GM18519 (cell line): ENCODE results near the gene WAPL.

Experiments
- ATAC-seq: cut with Tn5 transposase; IDR thresholded peaks from one replicate; pipeline ENCODE4 v1.9.1; 2021; ENCODE audit warnings: mild to moderate bottlenecking, moderate library complexity; ENCODE audit not compliant: unreplicated experiment, low FRiP score

The WAPL gene

DNA sequence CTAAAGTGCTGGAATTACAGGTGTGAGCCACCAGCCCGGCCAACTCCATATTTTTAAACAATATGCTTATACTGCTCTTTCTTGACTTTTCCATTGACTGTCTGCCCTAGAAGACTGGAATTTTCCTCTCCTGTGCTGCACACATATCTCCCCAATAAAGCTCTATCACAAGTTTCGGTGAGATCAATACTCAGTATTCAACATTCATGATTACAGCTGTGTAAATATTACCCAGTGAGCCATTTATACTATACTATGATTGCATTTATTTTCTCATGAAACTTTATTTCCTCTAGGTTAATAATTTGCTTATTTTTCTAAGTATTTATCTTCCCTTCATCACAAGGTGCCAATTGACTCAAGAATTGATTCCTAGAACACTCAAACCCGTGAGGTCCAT lies 106.5 kb downstream of the WAPL start:
- no peak for ATAC-seq

DNA sequence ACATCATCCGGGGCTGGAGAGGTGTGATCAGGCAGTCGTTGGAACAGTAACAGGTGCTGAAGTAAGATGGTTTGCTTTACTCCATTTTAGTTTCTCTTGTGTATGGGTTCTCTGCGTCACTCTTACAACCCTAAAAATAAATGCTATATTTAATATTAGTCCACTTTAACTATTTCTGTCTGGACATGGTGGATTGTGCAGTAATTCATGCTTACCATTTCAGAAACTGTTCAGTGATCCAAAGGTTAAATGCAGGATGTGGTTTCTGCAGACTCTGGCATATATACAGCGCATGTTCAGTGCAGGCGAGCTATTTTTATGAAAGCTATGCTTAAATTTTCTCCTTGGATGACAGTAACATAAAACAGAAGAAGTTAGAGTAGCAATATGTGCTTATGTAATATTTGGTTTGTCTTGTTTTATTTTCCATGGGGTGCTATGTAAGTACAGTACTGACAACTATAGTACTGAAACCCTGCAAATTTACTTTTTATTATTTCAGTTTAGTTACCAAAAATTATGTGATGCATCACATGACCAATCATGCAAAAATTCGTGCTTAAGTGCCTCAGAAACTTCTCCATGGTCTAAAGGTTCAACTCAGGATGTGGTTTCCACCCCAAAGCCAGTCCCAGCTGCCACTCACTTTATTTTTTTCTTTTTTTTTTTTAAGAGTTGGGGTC lies 108.4 kb downstream of the WAPL start:
- peak; percentile 73 for ATAC-seq

DNA sequence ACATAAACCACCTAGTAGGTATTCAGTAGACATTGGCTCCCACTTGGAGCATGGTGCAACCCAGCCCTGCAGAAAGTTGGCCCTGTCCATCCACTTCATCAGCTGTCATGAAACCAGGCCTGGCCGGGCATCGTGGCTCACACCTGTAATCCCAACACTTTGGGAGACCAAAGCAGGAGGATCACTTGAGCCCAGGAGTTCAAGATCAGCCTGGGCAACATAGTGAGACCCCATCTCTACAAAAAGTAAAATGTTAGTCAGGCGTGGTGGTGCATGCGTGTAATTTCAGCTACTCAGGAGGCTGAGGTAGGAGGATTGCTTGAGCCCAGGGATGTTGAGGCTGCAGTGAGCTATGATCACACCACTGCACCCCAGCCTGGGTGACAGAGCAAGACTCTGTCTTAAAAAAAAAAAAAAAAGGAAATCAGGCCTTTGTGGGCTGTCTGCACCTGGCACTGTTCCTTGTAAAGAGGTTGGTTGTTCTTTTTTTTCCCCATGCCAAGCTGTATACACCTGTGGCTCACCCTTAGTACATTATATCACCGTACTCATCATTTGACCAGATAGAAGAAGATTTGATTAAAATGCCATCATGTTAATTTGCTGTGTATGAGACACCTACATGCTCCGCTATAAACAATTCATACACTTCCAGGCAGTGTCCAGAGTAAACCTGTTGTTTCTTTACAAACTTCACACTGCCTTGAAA lies 109.6 kb downstream of the WAPL start:
- no peak for ATAC-seq

- ATAC-seq = peak; percentile 54
Observed at GRCh38 chr10:86411281-86411841, 110.2 kb downstream of the WAPL start.

- ATAC-seq = no peak
Observed at GRCh38 chr10:86410542-86411124, 111.0 kb downstream of the WAPL start.

DNA sequence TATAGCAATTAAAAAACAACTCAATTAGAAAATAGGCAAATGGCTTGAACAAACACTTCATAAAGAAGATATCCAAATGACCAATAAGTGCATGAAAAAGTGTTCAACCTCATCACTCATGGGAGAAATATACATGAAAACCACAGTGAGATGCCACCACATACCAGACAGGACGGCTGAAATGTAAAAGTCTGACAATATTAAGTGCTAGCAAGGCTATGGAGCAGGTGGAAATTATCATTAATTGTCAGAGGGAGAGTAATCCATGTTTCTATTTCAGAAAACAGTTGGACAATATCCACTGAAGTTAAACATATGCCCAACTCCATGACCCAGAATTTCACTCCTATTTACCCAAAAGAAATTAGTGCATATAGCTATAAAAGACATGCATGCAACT lies 112.4 kb downstream of the WAPL start:
- ATAC-seq = no peak

DNA sequence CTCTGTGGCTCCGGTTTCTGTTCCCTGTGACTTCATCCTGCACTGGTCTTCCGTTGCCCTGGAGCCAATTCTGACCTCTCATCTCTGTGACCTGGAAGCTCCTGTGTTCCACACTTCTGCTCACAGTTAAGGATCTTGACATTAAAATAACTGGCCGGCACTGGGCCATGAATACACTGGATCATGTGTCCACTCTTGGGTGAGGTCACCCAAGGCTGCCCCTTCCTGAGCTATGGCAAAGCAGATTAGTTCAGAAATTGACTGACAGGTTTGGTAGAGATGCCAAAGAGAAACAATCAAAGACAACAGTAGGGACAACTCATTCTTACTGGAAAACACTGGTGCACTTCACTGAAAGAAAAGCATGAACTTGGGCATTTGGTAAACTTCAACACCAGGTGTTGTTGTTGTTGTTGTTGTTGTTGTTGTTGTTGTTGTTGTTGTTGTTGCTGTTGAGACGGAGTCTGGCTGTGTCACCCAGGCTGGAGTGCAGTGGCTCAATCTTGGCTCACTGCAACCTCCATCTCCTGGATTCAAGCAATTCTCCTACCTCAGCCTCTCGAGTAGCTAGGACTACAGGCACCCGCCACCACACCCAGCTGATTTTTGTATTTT lies 118.3 kb downstream of the WAPL start:
- no peak for ATAC-seq

DNA sequence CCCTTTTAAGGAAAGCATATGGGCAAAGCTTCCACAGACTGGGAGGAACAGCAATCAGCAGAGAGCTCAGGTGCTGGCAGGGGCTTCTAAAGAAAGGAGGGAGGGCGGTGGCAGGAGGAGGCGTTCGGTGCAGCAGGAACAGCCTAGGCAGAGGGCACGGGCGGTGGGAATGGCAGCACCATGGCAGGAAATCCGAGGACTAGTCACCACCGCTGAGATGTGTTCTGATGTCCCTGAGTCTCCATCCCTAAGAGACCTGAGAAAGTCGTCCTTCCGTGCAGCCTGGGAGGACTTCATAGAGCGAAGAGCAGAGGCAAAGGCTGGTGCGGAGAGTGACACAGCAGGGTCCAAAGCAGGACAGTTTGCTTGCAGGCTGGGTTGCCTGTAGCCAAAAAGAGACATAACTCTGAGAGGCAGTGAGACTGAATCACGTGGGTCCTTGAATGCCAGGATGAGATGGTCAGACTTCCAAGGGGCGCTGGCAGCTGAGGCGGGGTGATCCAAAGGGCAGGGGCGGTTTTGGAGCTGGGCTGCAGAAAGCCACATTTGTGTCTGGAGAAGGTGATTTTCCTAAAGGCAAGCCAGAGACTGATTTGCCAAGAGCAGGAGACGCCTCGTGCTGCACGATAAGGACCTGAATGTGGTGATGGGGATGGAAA lies 119.2 kb downstream of the WAPL start:
- no peak for ATAC-seq

DNA sequence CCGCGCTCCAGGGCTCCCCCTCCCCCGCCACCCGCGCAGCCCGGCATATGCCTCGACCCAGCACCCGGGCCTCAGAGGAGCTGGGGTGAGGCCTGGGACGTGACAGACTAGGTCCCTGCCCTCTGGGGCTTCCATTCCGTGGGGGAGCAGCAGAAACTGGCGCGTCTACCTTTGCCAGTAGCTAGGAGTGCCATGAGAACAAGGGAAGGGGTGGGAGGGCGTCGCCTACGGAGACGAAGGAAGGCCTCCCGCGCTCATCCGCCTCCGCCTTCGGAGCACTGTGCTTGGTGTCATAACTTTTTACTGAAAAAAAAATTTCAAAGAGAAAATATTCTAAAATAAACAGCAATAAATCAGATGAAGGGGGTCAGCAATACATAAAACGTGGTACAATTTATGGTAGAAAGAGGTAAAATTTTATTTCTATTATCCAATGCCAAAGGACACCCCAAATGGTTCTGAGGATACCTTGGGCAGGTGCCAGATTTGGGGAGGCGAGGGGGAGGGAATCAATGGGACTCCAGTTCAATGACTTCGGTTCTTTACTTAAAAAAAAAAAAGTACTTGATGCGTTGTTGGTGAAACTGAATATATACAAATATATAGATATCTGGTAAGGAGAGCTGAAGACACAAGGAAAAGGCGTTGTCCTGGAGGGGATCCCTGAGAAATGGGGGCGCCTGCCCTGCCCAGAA lies 119.9 kb downstream of the WAPL start:
- ATAC-seq = no peak

DNA sequence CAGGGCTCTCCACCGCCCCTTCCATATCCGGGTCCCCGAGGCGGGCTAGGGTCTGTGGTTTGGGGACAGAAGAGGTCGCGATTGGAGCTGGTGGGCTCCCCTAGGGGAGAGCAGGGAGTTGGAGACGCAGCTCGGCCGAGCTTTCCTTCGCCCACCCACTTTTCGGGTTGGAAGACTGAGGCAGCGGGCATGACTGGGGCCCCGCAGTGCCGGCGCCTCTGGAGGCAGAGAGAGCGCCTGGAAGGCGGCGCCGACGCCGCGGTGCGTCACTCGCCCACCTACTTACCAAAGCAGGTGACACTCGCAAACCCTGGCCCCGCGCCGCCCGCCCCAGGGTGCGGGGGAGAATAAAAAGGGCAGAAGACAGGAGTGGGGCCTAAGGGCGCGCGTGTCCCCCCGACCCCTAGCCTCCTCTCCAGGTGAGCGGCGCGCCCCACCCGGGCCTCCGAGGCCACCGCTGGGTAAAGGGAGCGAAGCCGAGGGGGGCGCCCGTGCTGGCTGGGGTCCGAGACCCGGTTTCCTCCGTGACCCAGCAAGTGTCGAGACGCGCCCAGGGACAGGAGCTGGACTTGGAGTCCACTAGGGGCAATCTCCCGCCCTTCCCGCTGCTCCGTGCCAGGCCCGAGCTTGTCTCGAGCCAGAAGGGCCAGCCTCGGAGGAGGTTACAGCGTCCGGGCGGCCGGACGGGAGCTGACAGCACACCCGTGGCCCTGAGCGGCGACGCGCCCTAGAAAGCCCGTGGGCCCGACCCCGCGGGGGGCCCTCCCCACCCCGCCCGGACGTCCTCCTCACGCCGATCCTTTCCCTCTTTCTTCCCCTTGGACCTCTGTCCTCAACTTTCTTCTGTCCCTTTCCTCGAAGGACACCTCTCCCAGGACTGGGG lies 120.6 kb downstream of the WAPL start:
- ATAC-seq = peak; percentile 21

DNA sequence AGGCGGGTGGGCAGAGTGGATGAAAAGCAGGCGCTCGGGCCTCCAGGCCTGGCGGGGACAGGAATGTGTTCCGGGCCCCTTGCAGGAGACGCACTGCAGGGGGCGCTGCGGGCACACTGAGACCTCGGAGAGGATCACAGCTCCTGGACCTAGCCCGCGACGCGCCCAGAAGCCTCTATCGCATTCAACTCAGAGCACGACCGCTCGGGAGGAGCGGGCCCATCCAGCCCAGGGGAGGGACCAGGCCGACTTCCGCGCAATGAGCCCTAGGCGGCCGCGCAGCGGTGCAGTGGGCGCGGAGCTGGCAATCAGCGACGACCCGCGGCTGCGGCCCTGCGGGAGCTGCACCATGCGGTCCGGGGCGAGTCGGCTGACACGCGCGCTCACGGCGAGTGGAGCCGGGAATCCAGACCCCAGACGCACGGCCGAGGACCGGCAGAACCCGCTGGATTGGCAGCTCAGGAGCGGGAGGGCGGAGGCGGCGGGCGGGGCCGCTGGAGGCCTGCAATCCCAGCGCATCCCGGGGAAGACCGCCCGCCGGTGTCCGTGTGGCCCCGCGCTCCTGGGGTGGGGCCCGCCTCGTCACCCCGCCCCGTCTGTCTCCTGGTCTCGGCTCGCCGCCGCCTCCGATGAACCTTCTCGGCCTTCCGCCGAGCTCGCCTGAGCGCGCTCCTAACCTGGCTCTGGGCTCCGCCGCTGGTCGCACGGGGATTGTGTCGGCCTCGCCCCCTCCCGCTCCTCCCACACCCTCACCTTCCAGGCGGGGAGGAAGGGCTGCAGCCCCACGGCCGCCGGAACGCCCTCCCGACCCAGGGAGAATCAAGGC lies 121.5 kb downstream of the WAPL start:
- ATAC-seq = peak; percentile 83

DNA sequence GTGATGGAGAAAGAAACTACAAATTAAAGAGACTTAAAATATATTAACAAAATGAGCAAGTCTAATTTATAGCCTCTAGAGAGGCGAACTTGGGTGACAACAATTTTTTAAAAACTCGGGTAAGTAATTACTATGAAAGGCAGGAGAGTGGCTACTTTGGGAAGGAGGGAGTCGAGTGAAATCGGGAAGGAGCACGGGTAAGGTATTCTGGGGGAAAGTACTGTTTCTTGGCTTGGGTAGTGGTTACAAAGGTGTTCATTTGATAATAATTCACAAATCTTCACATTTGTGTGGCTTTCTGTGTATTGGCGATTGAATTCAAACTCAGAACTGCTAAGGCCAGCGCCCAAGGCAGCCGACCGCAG lies 122.1 kb downstream of the WAPL start:
- no peak for ATAC-seq

GRCh38 chr10:86397120-86397519 lies 124.5 kb downstream of the WAPL start:
- no peak for ATAC-seq

DNA sequence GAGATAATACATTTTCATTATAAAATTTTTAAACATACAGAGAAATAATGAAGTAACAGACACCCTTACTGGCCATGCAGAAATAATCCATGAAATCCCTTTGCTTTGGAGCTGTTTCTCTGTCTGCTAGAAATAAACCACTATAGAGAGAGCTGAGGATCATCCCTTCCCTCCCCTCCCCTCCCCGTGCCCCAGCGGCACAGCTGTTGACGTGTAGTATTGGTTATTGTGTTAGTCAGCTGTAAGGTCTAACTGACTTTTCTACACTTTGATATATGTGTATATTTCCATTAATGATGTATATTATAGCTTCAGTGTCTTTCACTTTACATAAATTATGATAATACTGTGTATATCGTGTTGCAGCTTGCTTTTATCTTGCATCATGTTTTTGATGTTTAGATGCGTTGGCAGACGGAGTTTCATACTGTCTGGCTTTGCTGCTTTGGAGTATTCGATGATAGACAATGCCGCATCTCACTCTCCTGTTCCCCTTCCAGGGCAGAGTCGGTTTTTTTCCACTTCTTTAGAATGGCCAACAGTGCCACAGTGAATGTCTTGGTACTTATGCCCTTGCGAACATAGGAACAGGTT lies 127.6 kb downstream of the WAPL start:
- no peak for ATAC-seq

DNA sequence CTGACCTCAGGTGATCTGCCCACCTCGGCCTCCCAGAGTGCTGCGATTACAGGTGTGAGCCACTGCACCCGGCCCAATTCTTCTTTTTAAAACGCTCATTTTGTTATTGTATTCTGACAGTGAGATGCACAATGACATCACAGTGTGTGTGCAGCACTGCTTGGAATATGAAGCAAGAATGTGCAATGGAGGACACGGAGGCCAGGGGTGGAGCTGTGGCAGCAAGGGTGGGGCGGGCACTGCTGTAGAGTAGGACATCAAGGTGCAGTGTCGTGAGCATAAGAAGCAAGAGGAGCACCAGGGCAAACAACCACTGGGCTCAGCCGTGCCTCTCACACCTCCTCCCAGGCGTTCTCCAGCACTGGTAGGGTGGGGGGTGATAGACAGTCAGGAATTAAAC lies 128.2 kb downstream of the WAPL start:
- no peak for ATAC-seq

GRCh38 chr10:86392723-86393094 lies 128.9 kb downstream of the WAPL start:
- ATAC-seq = peak; percentile 61

- peak; percentile 25 for ATAC-seq
Observed at GRCh38 chr10:86391986-86392722, 129.4 kb downstream of the WAPL start.
